C4-2B (cell line): ENCODE data around the gene PRKCE.

Experiments
- H3K27ac ChIP-seq: fragments of 450-650 bp; 2 replicates; pipeline ENCODE4 v1.5.1; 2017
- ZFX ChIP-seq: fragments of 450-650 bp; IDR thresholded peaks from 2 replicates; pipeline ENCODE4 v1.6.1; 2017
- TF ChIP-seq, protein P1 (sequence below): fragments of 450-650 bp; conservative IDR thresholded peaks from 2 replicates; pipeline ENCODE4 v1.5.1; 2017; ENCODE audit warnings: mild to moderate bottlenecking

The PRKCE gene

DNA sequence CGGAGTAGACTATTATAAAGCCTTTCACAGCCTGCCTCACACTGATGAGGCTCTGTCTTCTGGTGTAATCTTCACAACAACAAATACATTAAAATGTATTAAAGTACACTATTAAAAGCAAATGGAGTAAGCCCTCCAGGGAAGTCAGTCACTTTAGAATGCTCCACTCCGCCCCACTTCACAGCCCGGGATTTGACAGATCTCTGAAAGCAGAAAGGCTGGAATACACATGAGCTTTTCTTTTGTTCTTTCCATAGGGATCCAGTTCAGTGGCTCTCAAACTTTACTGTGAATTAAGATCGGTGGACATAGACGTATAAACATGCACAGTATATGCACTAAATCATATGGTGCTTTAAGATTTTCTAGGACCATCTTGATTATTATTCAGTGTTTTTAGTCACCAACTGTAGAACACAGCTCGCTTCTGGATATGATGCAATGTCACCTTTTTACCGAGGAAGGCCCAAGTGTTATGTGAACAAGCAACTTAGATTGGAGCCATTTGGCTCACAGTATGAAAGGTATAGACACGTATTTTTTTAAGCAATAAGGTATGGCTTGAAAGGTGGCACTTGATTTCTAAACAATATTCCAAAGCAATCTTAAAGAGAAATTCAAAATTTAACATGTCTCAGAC lies 151.1 kb downstream of the PRKCE start:
- TF ChIP-seq, protein P1, sequence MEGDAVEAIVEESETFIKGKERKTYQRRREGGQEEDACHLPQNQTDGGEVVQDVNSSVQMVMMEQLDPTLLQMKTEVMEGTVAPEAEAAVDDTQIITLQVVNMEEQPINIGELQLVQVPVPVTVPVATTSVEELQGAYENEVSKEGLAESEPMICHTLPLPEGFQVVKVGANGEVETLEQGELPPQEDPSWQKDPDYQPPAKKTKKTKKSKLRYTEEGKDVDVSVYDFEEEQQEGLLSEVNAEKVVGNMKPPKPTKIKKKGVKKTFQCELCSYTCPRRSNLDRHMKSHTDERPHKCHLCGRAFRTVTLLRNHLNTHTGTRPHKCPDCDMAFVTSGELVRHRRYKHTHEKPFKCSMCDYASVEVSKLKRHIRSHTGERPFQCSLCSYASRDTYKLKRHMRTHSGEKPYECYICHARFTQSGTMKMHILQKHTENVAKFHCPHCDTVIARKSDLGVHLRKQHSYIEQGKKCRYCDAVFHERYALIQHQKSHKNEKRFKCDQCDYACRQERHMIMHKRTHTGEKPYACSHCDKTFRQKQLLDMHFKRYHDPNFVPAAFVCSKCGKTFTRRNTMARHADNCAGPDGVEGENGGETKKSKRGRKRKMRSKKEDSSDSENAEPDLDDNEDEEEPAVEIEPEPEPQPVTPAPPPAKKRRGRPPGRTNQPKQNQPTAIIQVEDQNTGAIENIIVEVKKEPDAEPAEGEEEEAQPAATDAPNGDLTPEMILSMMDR: no peak
- TF ChIP-seq ZFX: no peak
- H3K27ac ChIP-seq: no peak overlapping the region

DNA sequence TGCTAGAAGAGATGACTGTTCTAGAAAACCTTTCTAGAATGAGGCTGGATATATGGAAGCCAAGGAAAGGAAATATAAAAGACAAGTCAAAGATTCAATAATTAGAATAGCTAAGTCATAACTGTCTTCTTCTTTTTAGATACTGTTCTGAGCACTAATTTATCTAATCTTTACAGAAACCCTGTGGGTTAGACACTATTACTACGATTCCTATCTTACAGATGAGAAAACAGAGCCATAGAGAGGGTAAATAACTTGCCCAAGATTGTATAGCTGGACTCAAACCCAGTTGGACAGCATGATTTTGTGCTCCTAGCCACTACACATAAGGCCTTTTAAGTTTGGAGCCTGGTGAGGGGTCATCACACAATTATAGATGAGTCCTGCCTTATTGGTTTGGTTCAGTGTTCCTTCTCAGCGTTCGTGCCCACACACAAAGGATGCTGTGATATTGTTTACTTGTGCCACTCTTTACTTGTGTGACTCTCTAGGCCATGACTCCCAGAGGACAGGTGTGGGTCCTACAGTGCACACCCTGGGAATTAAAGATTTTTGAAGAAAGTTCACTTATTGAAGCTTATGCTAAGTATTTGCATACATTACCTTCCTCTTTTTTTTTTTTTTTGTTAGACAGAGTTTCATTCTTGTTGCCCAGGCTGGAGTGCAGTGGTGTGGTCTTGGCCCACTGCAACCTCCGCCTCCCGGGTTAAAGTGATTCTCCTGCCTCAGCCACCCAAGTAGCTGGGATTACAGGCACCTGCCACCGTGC lies 153.7 kb downstream of the PRKCE start:
- no peak overlapping the region for H3K27ac ChIP-seq
- TF ChIP-seq ZFX: no peak
- TF ChIP-seq, protein P1: no peak

DNA sequence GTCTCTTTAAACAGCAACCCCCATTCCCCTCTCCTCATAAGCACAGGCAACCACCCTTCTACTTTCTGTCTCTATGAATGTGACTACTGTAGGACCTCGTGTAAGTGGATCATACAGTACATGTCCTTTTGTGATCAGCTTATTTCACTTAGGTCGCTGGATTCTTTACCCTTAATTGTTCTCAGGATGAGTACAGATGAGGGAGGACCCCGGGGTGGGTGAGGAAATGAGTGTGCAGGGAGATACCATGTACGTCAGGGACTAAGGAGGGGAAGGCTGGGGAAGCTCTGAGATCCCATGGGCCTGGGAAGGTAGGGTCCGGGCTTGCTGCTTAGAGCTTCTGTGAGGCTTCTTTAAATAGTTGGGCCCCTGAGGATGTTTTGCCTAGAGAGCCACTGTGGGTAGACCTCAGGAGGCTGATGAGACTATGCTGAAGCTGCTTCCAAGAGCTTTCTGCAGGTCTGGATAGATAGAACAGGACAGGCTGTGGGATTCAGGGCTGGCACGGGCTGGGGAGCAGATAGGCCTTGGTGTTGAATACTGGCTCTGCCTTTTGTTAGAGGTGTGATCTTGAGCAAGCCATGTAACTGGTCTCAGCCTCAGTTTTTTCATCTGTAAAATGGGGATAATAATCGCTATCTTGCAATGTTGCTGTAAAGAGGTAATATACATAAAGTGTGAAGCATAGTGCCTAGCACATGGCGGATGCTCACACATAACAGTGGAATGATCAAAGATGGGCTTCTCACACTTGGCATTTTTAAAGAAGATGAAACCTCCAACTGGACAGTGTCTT lies 155.3 kb downstream of the PRKCE start:
- TF ChIP-seq ZFX: no peak
- TF ChIP-seq, protein P1: no peak

DNA sequence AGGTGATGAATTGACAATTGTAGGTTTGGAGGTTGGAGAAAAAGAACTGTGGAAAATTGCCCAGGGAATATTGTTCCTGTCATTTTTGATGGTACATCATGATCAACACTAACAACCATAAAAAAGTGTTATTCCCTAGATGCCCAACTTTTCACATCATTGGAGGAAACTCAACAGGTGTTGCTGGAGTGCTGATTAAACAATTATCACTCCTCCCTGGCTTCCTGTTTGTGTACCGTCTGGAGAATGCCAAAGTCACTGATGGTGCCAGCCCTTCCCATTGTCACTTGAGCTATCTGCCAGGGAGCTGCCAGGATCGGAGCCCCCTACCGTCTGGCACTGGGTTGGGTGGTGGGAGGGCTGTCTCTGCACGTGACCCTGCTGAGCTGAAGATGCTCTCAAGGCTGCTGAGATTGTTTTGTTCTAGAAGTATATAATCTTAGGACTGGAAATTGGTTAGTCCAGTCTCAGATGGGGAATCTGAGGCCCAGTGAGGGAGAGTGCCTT lies 156.9 kb downstream of the PRKCE start:
- no peak for TF ChIP-seq ZFX
- TF ChIP-seq, protein P1: no peak
- H3K27ac ChIP-seq: no peak overlapping the region

More for the DNA sequence above, 155.3 kb downstream of the PRKCE start:
- no peak overlapping the region for H3K27ac ChIP-seq

DNA sequence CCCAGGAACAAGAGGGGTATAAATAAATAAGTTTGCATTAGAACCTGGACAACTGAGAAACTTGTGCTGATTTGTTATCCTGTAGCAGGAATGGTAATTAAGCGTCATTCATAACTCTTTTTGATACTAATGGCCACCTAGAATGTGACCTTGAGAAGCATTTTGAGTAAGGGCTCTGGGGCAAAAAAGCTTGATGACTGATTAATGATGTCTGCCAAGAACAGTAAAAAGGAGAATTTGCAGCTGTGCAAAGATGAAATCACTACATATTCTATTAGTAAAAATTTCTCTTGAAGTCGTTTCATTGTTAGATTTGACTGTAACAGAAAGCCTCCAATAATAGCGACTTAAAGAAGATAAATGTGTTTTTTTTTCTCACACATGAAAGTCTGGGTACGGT lies 157.7 kb downstream of the PRKCE start:
- TF ChIP-seq ZFX: no peak
- TF ChIP-seq, protein P1: no peak
- no peak overlapping the region for H3K27ac ChIP-seq

DNA sequence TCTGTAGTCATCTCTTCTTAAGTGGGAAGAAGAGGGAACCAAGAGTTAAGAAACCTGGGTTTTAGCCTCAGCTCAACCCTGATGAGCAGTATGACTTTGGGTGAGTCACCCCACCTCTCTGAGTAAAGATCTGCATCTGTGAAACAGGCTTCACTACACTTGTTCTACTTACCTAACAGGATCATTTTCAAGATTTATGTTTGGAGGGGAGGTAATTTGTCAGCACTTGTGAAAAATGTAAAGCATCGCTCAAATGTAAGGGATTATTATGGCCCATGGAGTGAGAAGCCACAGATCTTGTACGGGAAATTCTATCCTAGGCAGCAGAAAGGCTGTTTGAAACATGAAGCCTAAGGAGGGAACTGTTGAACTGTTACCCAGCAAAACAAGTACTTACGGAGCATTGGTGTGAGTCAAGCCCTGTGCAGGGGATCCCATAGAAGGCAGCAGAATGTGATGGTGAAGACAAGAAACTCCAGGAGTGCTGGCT lies 160.6 kb downstream of the PRKCE start:
- no peak for TF ChIP-seq ZFX
- TF ChIP-seq, protein P1: no peak
- no peak overlapping the region for H3K27ac ChIP-seq
